Stimulated activated naive CD8-positive, alpha-beta T cell treated with anti-CD3 and anti-CD28 coated beads, Interleukin-15, amount 100 ng/mL, for 72 hours (primary cell): Measurements from ENCODE around the gene ERBB4.

Source experiments
- ATAC-seq: fragments of 150-1000 bp; cut with Tn5 transposase; 2 replicates; pipeline ENCODE4 v1.10.0; 2021; ENCODE audit warnings: mild to moderate bottlenecking, moderate library complexity
- DNase-seq, 2 donors: peaks; one replicate each; pipeline ENCODE4 v3.0.0; 2021 to 2022
- H3K27ac Mint-ChIP-seq, 2 donors: one replicate each; pipeline ENCODE4 v1.8.0; 2022; ENCODE audit warnings: mild to moderate bottlenecking in 2 of 2, mixed read lengths in 2 of 2, moderate library complexity in 2 of 2
- H3K27me3 Mint-ChIP-seq: one replicate; pipeline ENCODE4 v1.8.0; 2022; ENCODE audit warnings: mixed read lengths
- H3K4me1 Mint-ChIP-seq: one replicate; pipeline ENCODE4 v1.8.0; 2022; ENCODE audit warnings: mild to moderate bottlenecking, mixed read lengths
- H3K4me3 Mint-ChIP-seq, 2 donors: one replicate each; pipeline ENCODE4 v1.8.0; 2022; ENCODE audit warnings: mild to moderate bottlenecking in 2 of 2, mixed read lengths in 2 of 2, moderate library complexity in 1 of 2
- H3K9me3 Mint-ChIP-seq, 2 donors: one replicate each; pipeline ENCODE4 v1.8.0; 2022; ENCODE audit warnings: mixed read lengths in 2 of 2

The ERBB4 gene

DNA sequence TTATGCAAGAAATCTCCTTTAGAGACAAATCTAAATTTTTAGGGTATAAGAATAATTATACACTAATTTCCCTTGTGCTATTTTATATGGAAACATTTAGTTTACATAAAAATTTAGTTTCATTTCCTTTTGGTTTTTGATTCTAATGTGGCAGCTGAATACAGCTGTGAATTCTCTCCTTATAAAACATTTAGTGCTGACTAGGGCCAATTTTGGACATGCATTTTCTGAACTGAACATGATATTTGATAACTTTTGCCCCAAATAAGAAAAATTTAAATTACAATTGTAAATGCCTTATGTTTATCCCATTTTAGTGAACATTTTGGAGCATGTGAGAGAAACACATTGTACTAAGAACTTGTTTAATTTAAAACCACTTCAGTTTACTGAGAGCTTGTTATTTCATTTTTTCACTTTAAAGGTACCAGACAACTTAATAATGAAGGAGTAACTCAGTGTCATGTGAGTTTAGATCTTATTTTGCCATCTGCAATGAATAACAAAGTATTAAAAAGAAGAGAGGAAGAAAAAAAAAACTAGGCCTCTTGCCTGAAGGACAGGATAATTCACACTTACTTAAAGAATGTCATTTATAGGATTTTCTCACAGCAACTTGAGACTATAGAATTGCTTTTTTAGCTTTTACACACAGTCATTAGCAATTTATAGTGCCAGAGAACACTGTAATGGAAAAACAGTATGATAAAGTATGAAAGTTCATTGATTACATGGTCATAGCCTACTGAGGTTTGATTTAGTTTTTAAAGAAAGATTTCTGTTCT lies 209.7 kb downstream of the ERBB4 start:
- no peak overlapping the region for H3K4me3 Mint-ChIP-seq
- H3K27me3 Mint-ChIP-seq, result no peaks in the 10 kb centered on the region
- no peaks in the 10 kb centered on the region for H3K4me1 Mint-ChIP-seq
- DNase-seq (no peak), ATAC-seq (no peak)
- no peak overlapping the region for H3K27ac Mint-ChIP-seq
- peaks cover 0 to 5% of the 10 kb centered on the region in 2 donors for H3K9me3 Mint-ChIP-seq

GRCh38 chr2:212328136-212328535 lies 210.5 kb downstream of the ERBB4 start:
- no peak for ATAC-seq
- Mint-ChIP-seq H3K9me3 (peaks cover 0 to 5% of the 10 kb centered on the region in 2 donors), H3K4me3 (no peak overlapping the region), H3K27ac (no peak overlapping the region), H3K27me3 (no peaks in the 10 kb centered on the region), H3K4me1 (no peaks in the 10 kb centered on the region)
- DNase-seq, result no peak

DNA sequence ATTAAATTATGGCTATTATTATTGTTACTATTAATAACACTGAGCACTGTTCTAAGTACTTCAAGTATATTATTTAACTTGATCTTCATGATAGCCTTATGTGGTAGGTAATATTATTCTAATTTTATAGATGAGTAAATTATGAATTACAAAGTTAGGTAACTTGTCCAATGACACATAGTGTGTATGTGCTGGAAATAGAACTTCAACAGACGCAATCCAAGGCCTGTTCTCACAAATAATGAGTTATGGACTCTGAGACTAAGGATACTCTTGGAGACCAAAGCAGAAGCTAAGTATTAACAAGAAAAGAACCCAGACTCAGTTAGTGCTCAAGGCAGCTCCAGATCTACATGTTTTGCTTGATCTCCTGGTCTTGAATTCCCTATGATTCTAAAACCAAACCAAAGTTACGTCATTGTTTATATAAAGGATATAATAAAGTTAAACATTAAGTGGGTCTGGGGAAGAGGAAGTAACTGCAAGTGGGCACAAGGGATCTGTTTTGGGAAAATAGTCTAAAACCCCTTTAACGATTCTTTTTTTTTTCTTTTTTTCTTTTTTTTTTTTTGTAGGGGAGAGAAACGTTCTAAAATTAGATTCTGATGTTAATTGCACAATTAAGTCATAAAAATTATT lies 211.3 kb downstream of the ERBB4 start:
- H3K27ac Mint-ChIP-seq, result no peak overlapping the region
- DNase-seq (no peak), ATAC-seq (no peak)
- no peaks in the 10 kb centered on the region for H3K4me1 Mint-ChIP-seq
- H3K9me3 Mint-ChIP-seq, result peaks cover 0 to 5% of the 10 kb centered on the region in 2 donors
- H3K27me3 Mint-ChIP-seq, result no peaks in the 10 kb centered on the region
- H3K4me3 Mint-ChIP-seq, result no peak overlapping the region

DNA sequence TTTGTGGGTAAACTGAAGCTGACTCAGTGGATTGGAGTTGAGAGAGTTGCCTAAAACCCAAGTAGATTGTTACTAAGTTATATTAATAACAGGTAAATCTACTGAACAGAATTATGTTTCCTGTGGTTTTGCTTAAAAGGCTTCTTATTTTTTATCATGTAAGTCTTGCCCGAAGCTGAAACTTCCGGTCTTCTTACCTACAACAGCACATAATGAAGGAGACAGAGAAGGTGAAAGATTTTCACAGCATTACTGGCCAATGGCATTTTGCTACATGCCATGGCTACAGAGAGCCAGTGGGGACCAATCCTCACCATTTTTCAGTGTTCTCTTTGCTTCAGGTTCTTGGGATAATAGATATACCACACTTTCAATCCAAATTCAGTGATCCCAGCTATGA lies 220.0 kb downstream of the ERBB4 start:
- DNase-seq (no peak), ATAC-seq (no peak)
- Mint-ChIP-seq H3K27ac (no peak overlapping the region), H3K9me3 (no peaks in the 10 kb centered on the region), H3K4me1 (no peaks in the 10 kb centered on the region), H3K4me3 (no peak overlapping the region), H3K27me3 (no peaks in the 10 kb centered on the region)

DNA sequence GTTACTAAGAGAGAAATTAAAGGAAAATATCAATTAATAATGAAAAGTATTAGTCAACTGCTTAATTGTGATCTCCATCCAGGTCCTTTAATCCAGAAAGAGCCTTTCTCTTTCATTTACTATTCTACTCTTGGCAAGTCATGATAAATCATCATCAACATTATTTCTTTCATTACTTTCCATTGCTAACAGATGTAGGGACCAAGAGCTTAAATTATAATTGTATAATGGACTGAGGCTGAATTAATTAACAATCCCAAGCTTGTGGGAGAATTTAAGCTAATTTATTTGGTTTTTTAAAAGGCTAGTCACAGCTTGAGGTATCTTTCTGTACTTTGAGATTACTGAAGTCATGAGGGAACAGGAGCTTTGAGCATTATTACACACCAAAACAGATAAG lies 223.9 kb downstream of the ERBB4 start:
- DNase-seq, result no peak
- no peaks in the 10 kb centered on the region for H3K9me3 Mint-ChIP-seq
- H3K4me1 Mint-ChIP-seq, result no peaks in the 10 kb centered on the region
- no peak for ATAC-seq
- no peaks in the 10 kb centered on the region for H3K27me3 Mint-ChIP-seq
- H3K27ac Mint-ChIP-seq, result no peak overlapping the region
- no peak overlapping the region for H3K4me3 Mint-ChIP-seq

- ATAC-seq, result no peak
- Mint-ChIP-seq H3K4me3 (no peak overlapping the region), H3K4me1 (no peaks in the 10 kb centered on the region), H3K27me3 (no peaks in the 10 kb centered on the region), H3K27ac (no peak overlapping the region), H3K9me3 (no peaks in the 10 kb centered on the region)
- DNase-seq, result no peak
Observed at GRCh38 chr2:212311807-212312404, 226.7 kb downstream of the ERBB4 start.

DNA sequence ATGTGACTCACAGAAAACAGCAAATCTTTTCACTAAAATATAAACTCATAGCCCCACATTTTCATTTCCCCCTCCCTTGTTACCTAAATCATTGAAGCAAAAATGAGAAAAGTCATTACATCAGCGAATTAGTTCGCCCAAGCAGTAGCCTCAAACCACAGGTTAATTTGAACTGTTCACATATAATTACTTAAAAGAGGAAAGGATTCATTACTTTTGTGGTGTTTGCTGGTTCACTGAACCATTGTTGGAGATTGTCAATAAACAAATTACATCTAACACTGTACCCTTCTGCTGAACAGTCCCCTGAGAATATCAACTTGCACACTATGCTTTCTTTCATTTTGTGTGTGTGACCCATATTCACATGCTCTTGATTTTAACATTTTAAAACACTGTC lies 238.7 kb downstream of the ERBB4 start:
- Mint-ChIP-seq H3K27me3 (no peaks in the 10 kb centered on the region), H3K4me1 (no peaks in the 10 kb centered on the region), H3K4me3 (no peak overlapping the region), H3K9me3 (no peaks in the 10 kb centered on the region), H3K27ac (no peak overlapping the region)
- DNase-seq, result no peak
- no peak for ATAC-seq

DNA sequence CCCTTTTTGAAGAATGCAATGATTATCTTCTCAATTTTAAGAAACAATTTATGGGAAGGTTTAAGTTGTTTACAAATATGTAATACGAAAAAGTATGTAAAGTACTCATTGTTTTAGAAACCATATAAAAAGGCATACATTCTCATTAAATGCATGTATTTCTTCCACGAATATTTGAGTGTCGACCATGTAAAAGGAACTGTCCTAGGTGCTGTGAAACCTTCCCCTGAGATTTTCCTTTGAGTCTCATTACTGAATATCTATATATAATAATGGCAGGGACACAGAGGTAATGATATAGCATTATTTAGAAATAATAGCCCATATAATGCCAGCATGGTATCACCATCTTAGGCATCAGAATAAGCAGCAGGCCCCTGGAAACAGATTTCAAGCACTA lies 239.3 kb downstream of the ERBB4 start:
- H3K4me1 Mint-ChIP-seq, result no peaks in the 10 kb centered on the region
- no peak overlapping the region for H3K4me3 Mint-ChIP-seq
- H3K9me3 Mint-ChIP-seq, result no peaks in the 10 kb centered on the region
- no peak for ATAC-seq
- DNase-seq, result no peak
- H3K27me3 Mint-ChIP-seq, result no peaks in the 10 kb centered on the region
- no peak overlapping the region for H3K27ac Mint-ChIP-seq

- ATAC-seq (no peak), DNase-seq (no peak)
- Mint-ChIP-seq H3K4me1 (no peaks in the 10 kb centered on the region), H3K4me3 (no peak overlapping the region), H3K27me3 (no peaks in the 10 kb centered on the region), H3K27ac (no peak overlapping the region), H3K9me3 (no peaks in the 10 kb centered on the region)
Observed at GRCh38 chr2:212295571-212295970, 243.0 kb downstream of the ERBB4 start.

GRCh38 chr2:212294816-212295215 lies 243.8 kb downstream of the ERBB4 start:
- no peak overlapping the region for H3K27ac Mint-ChIP-seq
- H3K4me1 Mint-ChIP-seq, result no peaks in the 10 kb centered on the region
- no peak overlapping the region for H3K4me3 Mint-ChIP-seq
- H3K9me3 Mint-ChIP-seq, result no peaks in the 10 kb centered on the region
- no peaks in the 10 kb centered on the region for H3K27me3 Mint-ChIP-seq
- DNase-seq (no peak), ATAC-seq (no peak)

GRCh38 chr2:212289301-212289700 lies 249.3 kb downstream of the ERBB4 start:
- no peak overlapping the region for H3K27ac Mint-ChIP-seq
- no peak for DNase-seq
- H3K4me3 Mint-ChIP-seq, result no peak overlapping the region
- no peaks in the 10 kb centered on the region for H3K27me3 Mint-ChIP-seq
- ATAC-seq, result no peak
- H3K9me3 Mint-ChIP-seq, result peaks cover 0 to 6% of the 10 kb centered on the region in 2 donors
- no peaks in the 10 kb centered on the region for H3K4me1 Mint-ChIP-seq

GRCh38 chr2:212288308-212288707 lies 250.3 kb downstream of the ERBB4 start:
- DNase-seq (no peak), ATAC-seq (no peak)
- H3K27ac Mint-ChIP-seq, result no peak overlapping the region

GRCh38 chr2:212284166-212284565 lies 254.4 kb downstream of the ERBB4 start:
- no peaks in the 10 kb centered on the region for H3K27me3 Mint-ChIP-seq
- no peak overlapping the region for H3K4me3 Mint-ChIP-seq
- ATAC-seq (no peak), DNase-seq (no peak)
- H3K27ac Mint-ChIP-seq, result no peak overlapping the region
- H3K4me1 Mint-ChIP-seq, result no peaks in the 10 kb centered on the region
- peaks cover 0 to 6% of the 10 kb centered on the region in 2 donors for H3K9me3 Mint-ChIP-seq

More at GRCh38 chr2:212288308-212288707, 250.3 kb downstream of the ERBB4 start:
- no peaks in the 10 kb centered on the region for H3K27me3 Mint-ChIP-seq
- no peaks in the 10 kb centered on the region for H3K4me1 Mint-ChIP-seq
- no peak overlapping the region for H3K4me3 Mint-ChIP-seq
- H3K9me3 Mint-ChIP-seq, result peaks cover 0 to 6% of the 10 kb centered on the region in 2 donors

GRCh38 chr2:212282671-212283261 lies 255.8 kb downstream of the ERBB4 start:
- Mint-ChIP-seq H3K27me3 (no peaks in the 10 kb centered on the region), H3K4me1 (no peaks in the 10 kb centered on the region), H3K4me3 (no peak overlapping the region), H3K9me3 (peaks cover 0 to 3% of the 10 kb centered on the region in 2 donors), H3K27ac (no peak overlapping the region)
- no peak for DNase-seq
- no peak for ATAC-seq

DNA sequence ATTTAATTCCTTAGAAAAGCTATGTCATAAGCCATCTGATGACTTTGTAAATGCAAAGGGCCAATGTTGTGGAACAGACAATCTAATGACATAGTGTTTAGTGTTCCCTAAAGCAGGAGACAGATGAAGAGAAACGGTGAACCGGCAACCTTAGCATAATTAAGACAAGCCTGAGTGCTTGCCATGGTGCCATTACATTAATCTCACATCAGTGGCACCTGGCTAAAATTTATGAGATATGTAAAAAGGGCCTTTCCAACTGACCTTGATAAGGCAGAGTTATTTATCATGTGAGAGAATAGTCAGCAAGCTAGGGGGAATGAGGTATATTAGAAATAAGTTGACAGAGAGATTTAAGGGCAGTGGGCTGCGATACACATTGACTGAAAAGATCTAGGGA lies 261.8 kb downstream of the ERBB4 start:
- no peak for DNase-seq

GRCh38 chr2:212274215-212274614 lies 264.4 kb downstream of the ERBB4 start:
- Mint-ChIP-seq H3K9me3 (no peaks in the 10 kb centered on the region), H3K27ac (no peak overlapping the region), H3K4me1 (no peaks in the 10 kb centered on the region), H3K4me3 (no peak overlapping the region), H3K27me3 (no peaks in the 10 kb centered on the region)
- ATAC-seq (no peak), DNase-seq (no peak)

More for the DNA sequence above, 261.8 kb downstream of the ERBB4 start:
- Mint-ChIP-seq H3K27me3 (no peaks in the 10 kb centered on the region), H3K9me3 (no peaks in the 10 kb centered on the region), H3K4me3 (no peak overlapping the region), H3K27ac (no peak overlapping the region), H3K4me1 (no peaks in the 10 kb centered on the region)
- ATAC-seq, result no peak
